GM08714 (cell line): ENCODE results near the gene SH3BP5.

Source experiments
- H3K4me3 ChIP-seq: fragments of 200-500 bp; sonication (Bioruptor generic); 2 replicates; pipeline ENCODE4 v1.5.1; 2014; ENCODE audit warnings: mild to moderate bottlenecking, low read length, inconsistent platforms
- ZNF274 ChIP-seq: IDR thresholded peaks from 2 replicates; pipeline ENCODE4 v1.6.1; 2012; ENCODE audit warnings: mild to moderate bottlenecking, low read depth, low read length

The SH3BP5 gene

GRCh38 chr3:15288331-15289035 lies 43.9 kb downstream of the SH3BP5 start:
- TF ChIP-seq ZNF274, result no peak

GRCh38 chr3:15287565-15288330 lies 44.6 kb downstream of the SH3BP5 start:
- H3K4me3 ChIP-seq, result no peak overlapping the region
- TF ChIP-seq ZNF274, result no peak

More at GRCh38 chr3:15288331-15289035, 43.9 kb downstream of the SH3BP5 start:
- H3K4me3 ChIP-seq, result no peak overlapping the region

GRCh38 chr3:15286022-15286421 lies 46.4 kb downstream of the SH3BP5 start:
- H3K4me3 ChIP-seq, result no peak overlapping the region
- no peak for TF ChIP-seq ZNF274

- TF ChIP-seq ZNF274, result no peak
- no peak overlapping the region for H3K4me3 ChIP-seq
These were observed 48.1 kb downstream of the SH3BP5 start for GRCh38 chr3:15284121-15284889.

GRCh38 chr3:15283702-15284101 lies 48.7 kb downstream of the SH3BP5 start:
- no peak for TF ChIP-seq ZNF274

GRCh38 chr3:15281817-15282216 lies 50.6 kb downstream of the SH3BP5 start:
- H3K4me3 ChIP-seq, result no peak overlapping the region
- TF ChIP-seq ZNF274, result no peak

More at GRCh38 chr3:15283702-15284101, 48.7 kb downstream of the SH3BP5 start:
- no peak overlapping the region for H3K4me3 ChIP-seq

- no peak overlapping the region for H3K4me3 ChIP-seq
- TF ChIP-seq ZNF274, result no peak
These were observed 51.4 kb downstream of the SH3BP5 start for GRCh38 chr3:15280853-15281532.

- no peak for TF ChIP-seq ZNF274
- H3K4me3 ChIP-seq, result no peak overlapping the region
These were observed 52.5 kb downstream of the SH3BP5 start for GRCh38 chr3:15279671-15280402.

- H3K4me3 ChIP-seq, result no peak overlapping the region
- no peak for TF ChIP-seq ZNF274
These were observed 53.2 kb downstream of the SH3BP5 start for GRCh38 chr3:15279205-15279604.

GRCh38 chr3:15277861-15278500 lies 54.4 kb downstream of the SH3BP5 start:
- no peak for TF ChIP-seq ZNF274
- H3K4me3 ChIP-seq, result no peak overlapping the region

- no peak for TF ChIP-seq ZNF274
- no peak overlapping the region for H3K4me3 ChIP-seq
These were observed 56.2 kb downstream of the SH3BP5 start for GRCh38 chr3:15276028-15276724.

- no peak for TF ChIP-seq ZNF274
These were observed 59.2 kb downstream of the SH3BP5 start for GRCh38 chr3:15273227-15273626.

More at GRCh38 chr3:15273227-15273626, 59.2 kb downstream of the SH3BP5 start:
- no peak overlapping the region for H3K4me3 ChIP-seq
